ENCODE results near the gene CCDC27.

GRCh38 chr1:3750741-3751140 lies 1.5 kb upstream of the CCDC27 start:
- no peak for TF ChIP-seq CTCF (conservative IDR thresholded peaks at IDR 0.05)
- no peak for TF ChIP-seq EZH2 (IDR thresholded peaks at IDR 0.05; ENCODE audit: low read depth)

Measured in PC-9 (cell line).